HG02623 (cell line): ENCODE data around the gene SEMA5A.
A peak's percentile ranks its signal among the peaks of the same experiment; 100 is the strongest.

Source experiments
- ATAC-seq: cut with Tn5 transposase; IDR thresholded peaks from one replicate; pipeline ENCODE4 v1.9.1; 2021; ENCODE audit warnings: moderate library complexity; ENCODE audit not compliant: unreplicated experiment

Gene SEMA5A

GRCh38 chr5:9139344-9139743 is 406.5 kb downstream of the SEMA5A start:
- no peak for ATAC-seq

DNA sequence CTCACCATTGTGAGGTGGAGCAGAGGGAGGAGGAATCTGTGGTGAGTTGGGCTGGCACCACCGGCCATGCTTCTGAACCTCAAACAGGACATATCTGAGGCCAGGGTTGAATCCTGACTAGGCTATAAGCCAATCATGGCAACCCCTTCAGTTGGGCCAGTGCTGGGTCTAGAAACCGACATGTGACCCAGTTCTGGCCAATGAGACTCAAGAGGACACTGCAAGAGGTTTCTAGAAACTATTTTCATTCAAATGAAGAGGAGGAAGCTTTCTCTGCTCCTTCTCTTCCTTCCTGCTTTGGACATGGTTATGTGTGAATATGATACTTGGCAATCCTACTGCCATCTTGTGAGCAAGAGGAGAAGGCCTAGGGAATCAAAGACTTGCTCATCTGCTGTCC is 417.7 kb downstream of the SEMA5A start:
- no peak for ATAC-seq

DNA sequence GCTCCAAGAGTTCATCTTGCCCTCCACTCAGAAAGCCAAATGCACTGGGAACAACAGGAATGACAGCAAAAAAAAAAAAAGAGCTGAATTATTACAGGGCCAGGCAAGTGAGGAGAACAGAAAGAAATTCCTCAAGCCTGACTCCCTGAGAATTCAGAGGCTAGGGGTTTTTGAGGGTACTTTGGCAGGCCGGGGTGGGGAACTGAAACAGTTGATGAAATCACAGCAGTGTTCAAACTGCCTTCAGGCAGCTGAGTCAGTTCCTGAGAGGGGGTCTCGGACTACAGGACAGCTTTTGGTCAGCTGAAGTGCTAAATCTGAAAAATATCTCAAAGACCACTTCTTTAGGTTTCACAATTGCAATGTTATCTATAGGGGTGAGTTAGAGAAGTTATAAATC is 419.4 kb downstream of the SEMA5A start:
- no peak for ATAC-seq

GRCh38 chr5:9125852-9126251 is 420.0 kb downstream of the SEMA5A start:
- ATAC-seq = peak; percentile 78

DNA sequence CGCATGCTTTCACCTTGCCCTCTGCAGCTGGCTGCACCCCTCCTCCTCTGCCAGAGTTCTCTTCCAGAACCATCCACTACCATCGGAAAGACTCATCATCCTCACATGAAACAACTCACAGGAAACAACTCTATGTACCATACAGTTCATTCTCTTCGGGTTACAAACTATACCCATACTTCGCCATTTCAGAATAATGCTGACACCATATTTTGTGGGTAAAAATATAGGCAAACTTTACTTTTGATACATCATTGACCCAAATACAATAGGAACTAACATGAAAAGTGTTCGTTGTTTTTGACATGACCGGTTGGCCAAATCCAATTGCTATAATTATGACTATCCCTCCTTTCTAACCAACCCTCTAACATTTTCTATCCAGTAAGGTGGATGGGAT is 421.0 kb downstream of the SEMA5A start:
- no peak for ATAC-seq

DNA sequence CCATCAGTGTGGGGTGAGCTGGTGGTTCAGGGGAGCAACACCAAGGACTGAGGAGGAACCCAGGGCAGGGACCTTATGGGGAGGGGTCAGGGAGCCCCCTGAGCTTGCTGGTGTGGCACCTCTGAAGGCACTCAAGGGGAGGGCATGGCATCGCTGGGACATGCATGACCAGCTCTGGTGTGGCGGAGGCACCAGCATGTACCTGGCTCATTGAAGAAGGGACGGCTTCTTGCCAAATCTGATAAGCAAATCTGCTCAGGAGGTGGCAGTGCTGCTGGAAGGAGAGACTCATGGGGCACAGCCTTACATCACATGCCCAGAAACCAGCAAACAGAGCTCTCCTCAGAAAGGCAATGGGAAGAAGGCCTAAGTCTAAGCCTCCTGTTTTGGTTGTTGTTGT is 421.8 kb downstream of the SEMA5A start:
- no peak for ATAC-seq

- no peak for ATAC-seq
These were observed 423.3 kb downstream of the SEMA5A start for GRCh38 chr5:9122528-9122927.

GRCh38 chr5:9121597-9121996 is 424.3 kb downstream of the SEMA5A start:
- ATAC-seq = no peak

DNA sequence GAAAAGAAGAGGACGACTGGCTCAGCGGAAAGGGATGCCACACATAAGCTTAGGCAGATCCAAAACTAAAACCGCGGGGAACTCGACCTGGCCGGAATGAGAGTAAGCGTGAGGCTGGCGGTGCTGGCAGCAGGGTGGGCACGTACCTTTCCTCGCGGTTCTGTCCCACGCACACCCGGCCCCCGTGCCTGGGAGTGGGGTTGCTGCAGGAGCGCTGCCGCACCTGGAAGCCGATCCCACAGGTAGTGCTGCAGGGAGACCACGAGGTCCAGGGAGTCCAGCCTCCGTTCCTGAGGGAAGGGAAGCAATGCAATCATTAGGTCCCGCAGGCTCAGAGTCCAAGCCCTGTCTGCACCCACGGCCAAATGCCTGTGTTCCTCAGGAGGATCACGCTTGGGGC is 427.0 kb downstream of the SEMA5A start:
- ATAC-seq = no peak

DNA sequence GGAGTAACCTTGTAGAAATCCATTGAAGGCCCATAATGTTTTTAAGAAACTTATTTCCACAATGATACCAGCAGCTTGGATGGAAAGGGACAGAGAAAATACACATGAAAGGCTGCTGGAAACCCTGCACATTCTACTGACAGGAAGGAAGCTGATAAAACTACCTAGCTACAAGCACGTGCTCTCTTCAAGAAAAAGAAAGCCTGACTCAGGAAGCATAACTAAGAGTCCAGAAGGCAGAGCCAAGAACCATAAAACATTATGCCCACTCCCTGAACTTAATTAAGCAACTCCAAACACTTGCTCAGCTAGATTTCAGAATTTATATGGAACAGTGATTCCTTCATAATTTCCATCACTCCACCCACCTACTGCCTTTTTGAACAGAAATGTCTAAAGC is 430.8 kb downstream of the SEMA5A start:
- ATAC-seq = no peak

GRCh38 chr5:9112520-9113291 is 433.2 kb downstream of the SEMA5A start:
- no peak for ATAC-seq

- no peak for ATAC-seq
These were observed 437.7 kb downstream of the SEMA5A start for GRCh38 chr5:9108162-9108561.

- no peak for ATAC-seq
These were observed 440.0 kb downstream of the SEMA5A start for GRCh38 chr5:9105851-9106250.

- ATAC-seq = no peak
These were observed 441.1 kb downstream of the SEMA5A start for GRCh38 chr5:9104571-9105339.

- ATAC-seq = no peak
These were observed 442.6 kb downstream of the SEMA5A start for GRCh38 chr5:9103290-9103689.

DNA sequence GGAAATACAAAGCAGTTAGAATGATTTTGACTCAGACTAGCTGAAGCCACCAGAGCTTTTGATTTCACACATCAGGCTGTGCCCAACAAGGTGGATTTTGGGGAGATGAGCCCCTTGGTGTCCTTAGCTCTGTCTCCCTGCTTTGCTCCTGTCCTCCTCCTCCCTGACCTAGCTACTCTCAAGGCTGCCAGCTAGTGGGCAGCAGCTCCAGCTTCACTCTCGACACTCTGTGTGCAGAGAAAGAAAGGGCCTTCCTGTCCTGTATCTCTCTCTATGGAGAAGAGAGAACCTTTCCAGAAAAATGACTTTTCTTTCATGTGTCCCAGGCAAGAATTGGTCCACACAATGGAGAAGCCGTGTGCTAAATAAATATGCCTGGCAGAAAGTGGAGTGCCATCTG is 446.2 kb downstream of the SEMA5A start:
- ATAC-seq = no peak

DNA sequence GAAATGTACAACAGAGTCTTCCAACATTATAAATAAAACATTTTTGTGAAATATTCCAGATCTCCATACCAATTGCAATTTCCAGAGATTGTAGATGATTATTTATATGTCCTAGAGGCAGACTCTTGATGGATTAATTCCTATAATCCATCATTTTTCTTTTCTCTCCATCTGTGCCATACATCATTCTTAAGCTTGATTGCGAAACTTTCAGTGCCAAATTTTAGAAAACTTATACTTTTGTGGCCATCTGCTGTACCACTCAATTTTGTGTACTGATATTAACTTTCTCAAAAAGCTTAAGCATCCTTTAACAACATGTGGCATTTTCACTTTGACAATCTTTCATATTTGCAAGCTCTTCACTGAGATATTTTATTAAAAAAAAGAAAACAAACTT is 446.9 kb downstream of the SEMA5A start:
- ATAC-seq = no peak

DNA sequence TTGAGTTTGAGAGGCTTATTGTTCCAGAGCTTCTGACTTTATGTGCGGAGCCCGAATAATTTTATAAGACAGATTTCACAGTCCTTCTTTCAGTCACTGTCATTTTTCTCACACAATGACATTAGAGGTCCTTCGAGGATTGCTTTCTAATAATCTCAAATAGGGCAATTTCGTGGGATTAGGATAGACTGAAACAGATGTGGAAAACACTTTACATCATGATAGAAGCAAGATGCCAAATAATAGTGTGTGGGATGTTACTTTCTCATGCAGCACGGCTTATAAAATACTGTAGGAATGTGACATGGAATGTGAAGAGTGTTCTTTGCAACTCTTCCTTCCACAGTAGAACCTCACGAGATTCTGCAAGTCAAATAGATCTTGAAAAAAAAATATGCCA is 451.3 kb downstream of the SEMA5A start:
- no peak for ATAC-seq

- ATAC-seq = no peak
These were observed 453.8 kb downstream of the SEMA5A start for GRCh38 chr5:9091896-9092662.

- ATAC-seq = no peak
These were observed 455.4 kb downstream of the SEMA5A start for GRCh38 chr5:9090381-9091026.

DNA sequence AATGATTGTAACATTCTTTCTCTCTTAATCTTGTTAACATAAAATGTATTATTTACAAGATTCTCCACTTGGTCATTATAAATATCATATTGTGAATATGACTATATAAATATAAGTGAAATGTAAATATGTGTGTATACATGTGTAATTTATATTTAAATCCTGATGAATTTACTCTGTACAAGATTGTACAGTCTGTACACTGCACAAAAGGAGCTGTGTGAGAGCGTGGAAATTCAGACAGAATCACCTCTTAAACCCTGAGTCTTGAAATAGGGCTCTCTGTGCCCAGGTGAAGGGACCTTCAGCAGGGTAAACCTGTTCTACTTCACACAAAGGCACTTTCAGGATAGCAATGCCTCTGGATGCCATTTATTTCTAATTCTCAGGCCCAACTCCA is 456.0 kb downstream of the SEMA5A start:
- ATAC-seq = no peak
